Measurements from ENCODE around the gene STX16. TPM values are rescaled to one million over a fixed set of nuclear protein-coding genes. Genes with fewer than 3 reads are reported as not detected.

STX16 gene
- total RNA-seq, 1 experiment from 2014 or later: 93.3 TPM

- Mint-ChIP-seq H3K9me3 (ENCODE audit: unreplicated experiment) (no peaks in the 10 kb centered on the region), H3K4me3 (ENCODE audit: unreplicated experiment) (no peak overlapping the region), H3K27ac (ENCODE audit: low read depth, unreplicated experiment) (no peak overlapping the region), H3K4me1 (ENCODE audit: insufficient read depth, unreplicated experiment) (peaks cover 11% of the 10 kb centered on the region), H3K36me3 (ENCODE audit: insufficient read depth, unreplicated experiment) (peaks cover 5% of the 10 kb centered on the region), H3K27me3 (ENCODE audit: insufficient read depth, unreplicated experiment) (no peaks in the 10 kb centered on the region)
- no TSS peak for BruUV-seq (replicated peaks)
- intact Hi-C loops (cut with micrococcal nuclease): no loop called here
- ChIA-PET POLR2A (no interaction called here), CTCF (no interaction called here)
- no peak for TF ChIP-seq CTCF (IDR thresholded peaks at IDR 0.05; ENCODE audit: unreplicated experiment)
- DNase-seq (ENCODE audit: unreplicated experiment): no peak
Observed at GRCh38 chr20:58633161-58634053, 17.7 kb upstream of the STX16 start.

GRCh38 chr20:58634059-58634458, 17.0 kb upstream of the STX16 start:
- ChIA-PET POLR2A (no interaction called here), CTCF (interaction anchor here (0.5 kb wide), 1 partner anchor 1590 kb away, joined by 3 read pairs; no protein-coding TSS in a partner anchor)
- no peak for TF ChIP-seq CTCF (IDR thresholded peaks at IDR 0.05; ENCODE audit: unreplicated experiment)
- intact Hi-C loops (cut with micrococcal nuclease): no loop called here
- no TSS peak for BruUV-seq (replicated peaks)
- H3K9me3 Mint-ChIP-seq (ENCODE audit: unreplicated experiment): no peaks in the 10 kb centered on the region
- H3K4me1 Mint-ChIP-seq (ENCODE audit: insufficient read depth, unreplicated experiment): peaks cover 11% of the 10 kb centered on the region
- H3K36me3 Mint-ChIP-seq (ENCODE audit: insufficient read depth, unreplicated experiment): peaks cover 5% of the 10 kb centered on the region
- no peaks in the 10 kb centered on the region for H3K27me3 Mint-ChIP-seq (ENCODE audit: insufficient read depth, unreplicated experiment)
- no peak overlapping the region for H3K27ac Mint-ChIP-seq (ENCODE audit: low read depth, unreplicated experiment)
- no peak overlapping the region for H3K4me3 Mint-ChIP-seq (ENCODE audit: unreplicated experiment)
- no peak for DNase-seq (ENCODE audit: unreplicated experiment)

GRCh38 chr20:58634521-58635278, 16.4 kb upstream of the STX16 start:
- Mint-ChIP-seq H3K36me3 (ENCODE audit: insufficient read depth, unreplicated experiment) (peaks cover 5% of the 10 kb centered on the region), H3K27me3 (ENCODE audit: insufficient read depth, unreplicated experiment) (no peaks in the 10 kb centered on the region), H3K27ac (ENCODE audit: low read depth, unreplicated experiment) (no peak overlapping the region), H3K4me1 (ENCODE audit: insufficient read depth, unreplicated experiment) (peaks cover 8% of the 10 kb centered on the region), H3K4me3 (ENCODE audit: unreplicated experiment) (no peak overlapping the region), H3K9me3 (ENCODE audit: unreplicated experiment) (no peaks in the 10 kb centered on the region)
- ChIA-PET CTCF (interaction anchor here (0.5 kb wide), 1 partner anchor 1590 kb away, joined by 3 read pairs; no protein-coding TSS in a partner anchor), POLR2A (no interaction called here)
- TF ChIP-seq CTCF (IDR thresholded peaks at IDR 0.05; ENCODE audit: unreplicated experiment): no peak
- intact Hi-C loops (cut with micrococcal nuclease): no loop called here
- BruUV-seq (replicated peaks): no TSS peak
- DNase-seq (ENCODE audit: unreplicated experiment): no peak

- ChIA-PET POLR2A (no interaction called here), CTCF (no interaction called here)
- no peaks in the 10 kb centered on the region for H3K27me3 Mint-ChIP-seq (ENCODE audit: insufficient read depth, unreplicated experiment)
- H3K9me3 Mint-ChIP-seq (ENCODE audit: unreplicated experiment): peaks cover 1% of the 10 kb centered on the region
- no peak overlapping the region for H3K4me3 Mint-ChIP-seq (ENCODE audit: unreplicated experiment)
- BruUV-seq (replicated peaks): no TSS peak
- no peak overlapping the region for H3K27ac Mint-ChIP-seq (ENCODE audit: low read depth, unreplicated experiment)
- H3K36me3 Mint-ChIP-seq (ENCODE audit: insufficient read depth, unreplicated experiment): peaks cover 5% of the 10 kb centered on the region
- intact Hi-C loops (cut with micrococcal nuclease): no loop called here
- no peak for DNase-seq (ENCODE audit: unreplicated experiment)
- peaks cover 2% of the 10 kb centered on the region for H3K4me1 Mint-ChIP-seq (ENCODE audit: insufficient read depth, unreplicated experiment)
- no peak for TF ChIP-seq CTCF (IDR thresholded peaks at IDR 0.05; ENCODE audit: unreplicated experiment)
Observed at GRCh38 chr20:58635279-58635665, 15.8 kb upstream of the STX16 start.

Measured in MCF 10A (cell line).